ENCODE results near the gene MASTL.

- no peak for TF ChIP-seq CTCF (IDR thresholded peaks at IDR 0.05; ENCODE audit: insufficient read depth, low read length, poor library complexity, severe bottlenecking)
- no peak for TF ChIP-seq EZH2phosphoT487 (conservative IDR thresholded peaks at IDR 0.05; ENCODE audit: low read length)
Observed at GRCh38 chr10:27197980-27198620, 42.9 kb downstream of the MASTL start.
